ENCODE data around the gene GYPC.

DNA sequence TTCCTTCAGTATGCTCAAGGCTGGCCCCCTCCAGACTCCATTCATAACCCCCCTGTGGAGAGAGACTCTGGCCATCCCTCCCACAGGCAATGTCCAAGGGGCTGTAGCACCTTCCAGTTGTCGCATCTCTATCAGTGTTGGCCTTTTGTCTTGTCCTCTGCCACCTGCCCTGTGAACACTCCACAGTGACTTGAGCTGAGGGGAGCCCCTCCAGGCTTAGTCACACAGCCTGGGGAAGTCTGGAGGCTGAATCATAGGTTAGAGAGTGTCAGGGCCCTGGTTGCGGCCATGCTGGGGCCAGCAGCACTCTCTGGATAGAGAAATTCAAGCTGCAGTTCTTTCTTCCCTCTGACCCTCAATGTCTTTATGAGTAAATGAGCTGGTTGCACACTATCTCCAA is 64.7 kb downstream of the GYPC start:
- TF ChIP-seq, protein P1, sequence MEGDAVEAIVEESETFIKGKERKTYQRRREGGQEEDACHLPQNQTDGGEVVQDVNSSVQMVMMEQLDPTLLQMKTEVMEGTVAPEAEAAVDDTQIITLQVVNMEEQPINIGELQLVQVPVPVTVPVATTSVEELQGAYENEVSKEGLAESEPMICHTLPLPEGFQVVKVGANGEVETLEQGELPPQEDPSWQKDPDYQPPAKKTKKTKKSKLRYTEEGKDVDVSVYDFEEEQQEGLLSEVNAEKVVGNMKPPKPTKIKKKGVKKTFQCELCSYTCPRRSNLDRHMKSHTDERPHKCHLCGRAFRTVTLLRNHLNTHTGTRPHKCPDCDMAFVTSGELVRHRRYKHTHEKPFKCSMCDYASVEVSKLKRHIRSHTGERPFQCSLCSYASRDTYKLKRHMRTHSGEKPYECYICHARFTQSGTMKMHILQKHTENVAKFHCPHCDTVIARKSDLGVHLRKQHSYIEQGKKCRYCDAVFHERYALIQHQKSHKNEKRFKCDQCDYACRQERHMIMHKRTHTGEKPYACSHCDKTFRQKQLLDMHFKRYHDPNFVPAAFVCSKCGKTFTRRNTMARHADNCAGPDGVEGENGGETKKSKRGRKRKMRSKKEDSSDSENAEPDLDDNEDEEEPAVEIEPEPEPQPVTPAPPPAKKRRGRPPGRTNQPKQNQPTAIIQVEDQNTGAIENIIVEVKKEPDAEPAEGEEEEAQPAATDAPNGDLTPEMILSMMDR (conservative IDR thresholded peaks at IDR 0.05; ENCODE audit: low read depth, low read length): no peak
- TF ChIP-seq EZH2 (IDR thresholded peaks at IDR 0.05; ENCODE audit: borderline replicate concordance, low read depth, low read length, poor library complexity, severe bottlenecking): no peak

All from A673 (cell line).